H9 (cell line): ENCODE measurements around the gene WAC. TPM values are rescaled to one million over a fixed set of nuclear protein-coding genes. Genes with fewer than 3 reads are reported as not detected.

Experiments used
- DNase-seq: peaks from one replicate; pipeline ENCODE4 v3.0.0-alpha.2; 2017
- H2AFZ ChIP-seq: one replicate; pipeline ENCODE4 v1.6.1; 2013; ENCODE audit warnings: mild to moderate bottlenecking, low read length, control low read depth, moderate library complexity
- H2AK5ac ChIP-seq: 2 replicates; pipeline ENCODE4 v1.6.1; 2013; ENCODE audit warnings: low read length, control low read depth, mixed read lengths; ENCODE audit not compliant: insufficient read length
- H2BK120ac ChIP-seq: one replicate; pipeline ENCODE4 v1.6.1; 2013; ENCODE audit warnings: low read depth, mild to moderate bottlenecking, low read length, control low read depth, inconsistent platforms; ENCODE audit not compliant: poor library complexity, severe bottlenecking
- H2BK12ac ChIP-seq: 2 replicates; pipeline ENCODE4 v1.6.1; 2013; ENCODE audit warnings: low read length, control low read depth, mixed read lengths, low read depth; ENCODE audit not compliant: insufficient read length
- H2BK15ac ChIP-seq: 2 replicates; pipeline ENCODE4 v1.6.1; 2013; ENCODE audit warnings: low read depth, low read length, control low read depth
- H2BK20ac ChIP-seq: one replicate; pipeline ENCODE4 v1.6.1; 2013; ENCODE audit warnings: low read depth, mild to moderate bottlenecking, low read length, control low read depth, inconsistent platforms; ENCODE audit not compliant: poor library complexity, severe bottlenecking
- H2BK5ac ChIP-seq: 2 replicates; pipeline ENCODE4 v1.6.1; 2013; ENCODE audit warnings: low read length, control low read depth, mixed read lengths; ENCODE audit not compliant: insufficient read length
- H3K14ac ChIP-seq: 2 replicates; pipeline ENCODE4 v1.6.1; 2013; ENCODE audit warnings: low read length, control low read depth; ENCODE audit not compliant: insufficient read depth
- H3K18ac ChIP-seq: 2 replicates; pipeline ENCODE4 v1.6.1; 2013; ENCODE audit warnings: low read depth, mild to moderate bottlenecking, mixed read lengths, low read length, control low read depth; ENCODE audit not compliant: insufficient read length
- H3K23ac ChIP-seq: 2 replicates; pipeline ENCODE4 v1.6.1; 2013; ENCODE audit warnings: low read length, control low read depth, mixed read lengths, low read depth; ENCODE audit not compliant: insufficient read length
- H3K23me2 ChIP-seq: 2 replicates; pipeline ENCODE4 v1.6.1; 2013; ENCODE audit warnings: low read depth, mild to moderate bottlenecking, mixed read lengths, low read length, control low read depth; ENCODE audit not compliant: insufficient read length, poor library complexity, severe bottlenecking
- H3K27ac ChIP-seq: 2 replicates; pipeline ENCODE4 v1.5.1; 2013; ENCODE audit warnings: low read length, control low read depth, mixed read lengths, low read depth; ENCODE audit not compliant: insufficient read length
- H3K27me3 ChIP-seq: 2 replicates; pipeline ENCODE4 v1.6.1; 2013; ENCODE audit warnings: low read length, control low read depth, inconsistent platforms; ENCODE audit not compliant: insufficient read depth
- H3K4ac ChIP-seq: 2 replicates; pipeline ENCODE4 v1.6.1; 2013; ENCODE audit warnings: low read depth, mild to moderate bottlenecking, control low read depth, inconsistent platforms, low read length, moderate library complexity
- H3K4me1 ChIP-seq: 2 replicates; pipeline ENCODE4 v1.6.1; 2013; ENCODE audit warnings: low read length, control low read depth, inconsistent platforms; ENCODE audit not compliant: insufficient read depth
- H3K4me2 ChIP-seq: 2 replicates; pipeline ENCODE4 v1.6.1; 2013; ENCODE audit warnings: low read length, control low read depth, mixed read lengths; ENCODE audit not compliant: insufficient read length, insufficient read depth
- H3K56ac ChIP-seq: 2 replicates; pipeline ENCODE4 v1.6.1; 2013; ENCODE audit warnings: low read depth, mild to moderate bottlenecking, mixed read lengths, low read length, control low read depth; ENCODE audit not compliant: insufficient read length
- H3K79me1 ChIP-seq: 2 replicates; pipeline ENCODE4 v1.6.1; 2013; ENCODE audit warnings: low read depth, mild to moderate bottlenecking, moderate library complexity, low read length, control low read depth, inconsistent platforms; ENCODE audit not compliant: insufficient read depth, poor library complexity, severe bottlenecking
- H3K79me2 ChIP-seq: 2 replicates; pipeline ENCODE4 v1.6.1; 2013; ENCODE audit warnings: low read length, control low read depth, inconsistent platforms; ENCODE audit not compliant: insufficient read depth
- H3K9ac ChIP-seq: 2 replicates; pipeline ENCODE4 v1.6.1; 2013; ENCODE audit warnings: low read length, control low read depth, mixed read lengths; ENCODE audit not compliant: insufficient read length; ENCODE audit errors: extremely low read depth
- H3K9me3 ChIP-seq: one replicate; pipeline ENCODE4 v1.6.1; 2013; ENCODE audit warnings: low read depth, low read length, inconsistent platforms; ENCODE audit not compliant: control insufficient read depth
- H3T11ph ChIP-seq: one replicate; pipeline ENCODE4 v1.6.1; 2013; ENCODE audit warnings: mild to moderate bottlenecking, low read length, control low read depth, inconsistent platforms
- H4K20me1 ChIP-seq: one replicate; pipeline ENCODE4 v1.6.1; 2013; ENCODE audit not compliant: control insufficient read depth, insufficient read length, insufficient read depth
- H4K5ac ChIP-seq: 2 replicates; pipeline ENCODE4 v1.6.1; 2013; ENCODE audit warnings: low read depth, mild to moderate bottlenecking, mixed read lengths, low read length, control low read depth; ENCODE audit not compliant: insufficient read length
- H4K8ac ChIP-seq: replicated peaks from 2 replicates; pipeline ENCODE4 v1.6.1; 2013; ENCODE audit warnings: low read length, control low read depth, mixed read lengths, low read depth; ENCODE audit not compliant: insufficient read length
- H4K91ac ChIP-seq: 2 replicates; pipeline ENCODE4 v1.6.1; 2013; ENCODE audit warnings: low read depth, mild to moderate bottlenecking, moderate library complexity, mixed read lengths, low read length, control low read depth; ENCODE audit not compliant: insufficient read length
- H3K27ac Mint-ChIP-seq, 3 experiments: 2 replicates in 2 of 3; 3 replicates in 1 of 3; pipeline ENCODE4 v1.8.0; 2020 to 2021; ENCODE audit warnings: mixed read lengths in 3 of 3, mild to moderate bottlenecking in 1 of 3, moderate library complexity in 1 of 3
- H3K27me3 Mint-ChIP-seq: 2 replicates; pipeline ENCODE4 v1.8.0; 2021; ENCODE audit warnings: low read depth, mild to moderate bottlenecking, moderate library complexity, mixed read lengths
- H3K36me3 Mint-ChIP-seq, 3 experiments: 2 replicates in 2 of 3; 3 replicates in 1 of 3; pipeline ENCODE4 v1.8.0; 2020 to 2021; ENCODE audit warnings: low read depth in 3 of 3, mixed read lengths in 3 of 3; ENCODE audit not compliant: insufficient read depth in 1 of 3
- H3K4me1 Mint-ChIP-seq, 2 experiments: 2 replicates each; pipeline ENCODE4 v1.8.0; 2020; ENCODE audit warnings: mixed read lengths in 2 of 2
- H3K4me3 Mint-ChIP-seq, 2 experiments: 2 replicates in 1 of 2; 3 replicates in 1 of 2; pipeline ENCODE4 v1.8.0; 2020 to 2021; ENCODE audit warnings: mild to moderate bottlenecking in 2 of 2, mixed read lengths in 2 of 2, moderate library complexity in 1 of 2
- H3K9me3 Mint-ChIP-seq, 2 experiments: 2 replicates in 1 of 2; 3 replicates in 1 of 2; pipeline ENCODE4 v1.8.0; 2020; ENCODE audit warnings: mild to moderate bottlenecking in 2 of 2, mixed read lengths in 2 of 2, moderate library complexity in 1 of 2
- WGBS: extraction: QIAGEN DNeasy Blood & Tissue Kit; methylation state at CpG from one replicate; pipeline ENCODE4 v1.1.7; 2013; ENCODE audit warnings: missing lambda C conversion rate, low lambda C conversion rate, mixed read lengths; ENCODE audit not compliant: insufficient read length; ENCODE audit errors: extremely low coverage; 5-methylcytosine and 5-hydroxymethylcytosine counted together
- total RNA-seq: library from RNA; stranded (reverse); gene quantifications from 2 replicates; pipeline ENCODE4 v1.2.1, GENCODE V29; 2021
- TF ChIP-seq, protein P1 (sequence below): fragments of 200-600 bp; sonication (generic); conservative IDR thresholded peaks from 3 replicates; pipeline ENCODE4 v1.8.0; 2021; ENCODE audit warnings: antibody characterized with exemption, mild to moderate bottlenecking

The WAC gene
- total RNA-seq, 1 experiment from 2014 or later: 130 TPM

DNA sequence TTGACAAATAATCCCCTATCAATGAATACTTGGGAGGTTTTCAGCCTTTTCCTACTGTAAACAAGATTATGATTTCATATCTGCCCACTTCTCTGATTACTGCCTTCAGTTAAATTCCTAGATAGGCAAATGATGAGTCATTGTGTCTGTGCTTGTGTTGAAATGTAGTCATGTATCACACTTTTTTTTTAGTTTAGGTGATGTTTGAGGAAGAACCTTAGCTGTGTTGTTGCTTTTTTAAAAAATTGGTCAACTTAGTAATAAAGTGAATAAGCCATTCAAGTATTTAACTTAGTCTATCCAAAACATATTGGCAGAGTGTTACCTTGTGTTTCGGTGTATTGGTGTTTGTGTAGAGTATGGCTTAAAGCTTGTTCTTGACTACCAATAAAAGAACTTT, 60.0 kb downstream of the WAC start:
- H3K9ac ChIP-seq: no peak overlapping the region
- no peak overlapping the region for H2BK5ac ChIP-seq
- H3K14ac ChIP-seq: no peak overlapping the region
- no peak overlapping the region for H2BK20ac ChIP-seq
- H4K8ac ChIP-seq: no peak overlapping the region
- no peak overlapping the region for H3T11ph ChIP-seq
- no peak overlapping the region for H2BK15ac ChIP-seq
- H2BK120ac ChIP-seq: no peak overlapping the region
- peaks cover 46 to 78% (median 70%) of the 10 kb centered on the region in 3 experiments; a peak in 6 of 7 replicates for H3K36me3 Mint-ChIP-seq
- TF ChIP-seq, protein P1, sequence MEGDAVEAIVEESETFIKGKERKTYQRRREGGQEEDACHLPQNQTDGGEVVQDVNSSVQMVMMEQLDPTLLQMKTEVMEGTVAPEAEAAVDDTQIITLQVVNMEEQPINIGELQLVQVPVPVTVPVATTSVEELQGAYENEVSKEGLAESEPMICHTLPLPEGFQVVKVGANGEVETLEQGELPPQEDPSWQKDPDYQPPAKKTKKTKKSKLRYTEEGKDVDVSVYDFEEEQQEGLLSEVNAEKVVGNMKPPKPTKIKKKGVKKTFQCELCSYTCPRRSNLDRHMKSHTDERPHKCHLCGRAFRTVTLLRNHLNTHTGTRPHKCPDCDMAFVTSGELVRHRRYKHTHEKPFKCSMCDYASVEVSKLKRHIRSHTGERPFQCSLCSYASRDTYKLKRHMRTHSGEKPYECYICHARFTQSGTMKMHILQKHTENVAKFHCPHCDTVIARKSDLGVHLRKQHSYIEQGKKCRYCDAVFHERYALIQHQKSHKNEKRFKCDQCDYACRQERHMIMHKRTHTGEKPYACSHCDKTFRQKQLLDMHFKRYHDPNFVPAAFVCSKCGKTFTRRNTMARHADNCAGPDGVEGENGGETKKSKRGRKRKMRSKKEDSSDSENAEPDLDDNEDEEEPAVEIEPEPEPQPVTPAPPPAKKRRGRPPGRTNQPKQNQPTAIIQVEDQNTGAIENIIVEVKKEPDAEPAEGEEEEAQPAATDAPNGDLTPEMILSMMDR: no peak
- H3K4me1 ChIP-seq: no peaks in the 10 kb centered on the region
- H3K56ac ChIP-seq: no peak overlapping the region
- no peaks in the 10 kb centered on the region for H3K9me3 Mint-ChIP-seq
- no peak overlapping the region for H3K4ac ChIP-seq
- H3K4me2 ChIP-seq: no peak overlapping the region
- H3K4me1 Mint-ChIP-seq: peaks cover 38 to 41% of the 10 kb centered on the region in 2 experiments
- H2AFZ ChIP-seq: no peak overlapping the region
- H2BK12ac ChIP-seq: no peak overlapping the region
- no peaks in the 10 kb centered on the region for H3K23me2 ChIP-seq
- H2AK5ac ChIP-seq: no peak overlapping the region
- H3K18ac ChIP-seq: no peak overlapping the region
- WGBS: no CpG with 5 or more reads among the region's 1 CpG
- H3K27ac ChIP-seq: no peak overlapping the region
- no peak overlapping the region for H4K5ac ChIP-seq
- H4K91ac ChIP-seq: no peak overlapping the region
- H3K9me3 ChIP-seq: no peaks in the 10 kb centered on the region
- no peaks in the 10 kb centered on the region for H3K27me3 Mint-ChIP-seq
- no peaks in the 10 kb centered on the region for H4K20me1 ChIP-seq
- peaks cover 11% of the 10 kb centered on the region; the same call in 1 of the 2 replicates for H3K79me2 ChIP-seq
- H3K23ac ChIP-seq: no peak overlapping the region
- H3K27me3 ChIP-seq: no peaks in the 10 kb centered on the region
- peak overlapping the region in 1 of 3 experiments; percentile 19; a peak in 2 of 7 replicates for H3K27ac Mint-ChIP-seq
- no peaks in the 10 kb centered on the region for H3K79me1 ChIP-seq
- H3K4me3 Mint-ChIP-seq: no peak overlapping the region
- DNase-seq: no peak
